H1 (cell line): Measurements from ENCODE around the gene RIMBP2. TPM values are rescaled to one million over a fixed set of nuclear protein-coding genes. Genes with fewer than 3 reads are reported as not detected.

Source experiments
- CTCF ChIA-PET: fragments of 300-600 bp; sonication (Branson Sonifier 250); formaldehyde crosslinking; loops from one replicate; lab custom pipeline; 2021; ENCODE audit not compliant: partially characterized antibody; lab: Charles Lee
- POLR2A ChIA-PET: fragments of 300-600 bp; sonication (Branson Sonifier 250); formaldehyde crosslinking; loops from one replicate; lab custom pipeline; 2021; ENCODE audit warnings: inconsistent platforms; ENCODE audit not compliant: partially characterized antibody; lab: Charles Lee
- DNase-seq, 2 experiments: peaks; one replicate each; pipeline versions ENCODE4 v3.0.0 to v3.0.0-alpha.2; 2010 to 2022; ENCODE audit warnings: low spot score in 2 of 2, low read depth in 1 of 2, mixed read lengths in 1 of 2
- FAIRE-seq: peaks from 2 replicates; lab custom pipeline; 2011; peaks lifted over from hg19 to GRCh38; lab: Jason Lieb, UNC
- H2AFZ ChIP-seq: 2 replicates; pipeline ENCODE4 v1.8.1; 2012; ENCODE audit warnings: low read length, inconsistent platforms
- H2AK5ac ChIP-seq: 2 replicates; pipeline ENCODE4 v1.6.1; 2013; ENCODE audit warnings: low read depth, low read length
- H2BK120ac ChIP-seq: replicated peaks from 2 replicates; pipeline ENCODE3; 2013; ENCODE audit warnings: low read depth, low read length, inconsistent platforms
- H2BK12ac ChIP-seq: 2 replicates; pipeline ENCODE4 v1.6.1; 2013; ENCODE audit warnings: low read depth, low read length
- H2BK15ac ChIP-seq: 2 replicates; pipeline ENCODE4 v1.6.1; 2013; ENCODE audit warnings: low read length
- H2BK20ac ChIP-seq: 2 replicates; pipeline ENCODE4 v1.6.1; 2013; ENCODE audit warnings: low read length
- H2BK5ac ChIP-seq: 2 replicates; pipeline ENCODE4 v1.6.1; 2013; ENCODE audit warnings: low read depth, low read length
- H3K14ac ChIP-seq: 2 replicates; pipeline ENCODE4 v1.6.1; 2013; ENCODE audit warnings: inconsistent platforms; ENCODE audit not compliant: insufficient read length
- H3K18ac ChIP-seq: 2 replicates; pipeline ENCODE4 v1.6.1; 2013; ENCODE audit warnings: low read length; ENCODE audit errors: extremely low read depth
- H3K23ac ChIP-seq: 2 replicates; pipeline ENCODE4 v1.6.1; 2013; ENCODE audit warnings: inconsistent platforms; ENCODE audit not compliant: insufficient read length
- H3K23me2 ChIP-seq: 2 replicates; pipeline ENCODE4 v1.6.1; 2013; ENCODE audit warnings: low read depth, low read length
- H3K27ac ChIP-seq: 2 replicates; pipeline ENCODE4 v1.6.1; 2011; ENCODE audit warnings: low read depth, low read length, inconsistent platforms
- H3K27me3 ChIP-seq, 4 experiments: replicated peaks in 1 of 4; 1 replicate in 1 of 4; 2 replicates in 3 of 4; pipeline versions ENCODE4 v1.6.1 to v1.8.1; 2011 to 2013; ENCODE audit warnings: low read length in 3 of 4, mild to moderate bottlenecking in 3 of 4, inconsistent platforms in 2 of 4, mixed read lengths in 2 of 4, moderate library complexity in 1 of 4; ENCODE audit not compliant: control insufficient read depth in 3 of 4, insufficient read depth in 3 of 4; ENCODE audit errors: extremely low read depth in 1 of 4
- H3K36me3 ChIP-seq, 4 experiments: 2 replicates each; pipeline versions ENCODE4 v1.6.1 to v1.8.1; 2011 to 2013; ENCODE audit warnings: mild to moderate bottlenecking in 4 of 4, low read length in 3 of 4, moderate library complexity in 2 of 4, control low read depth in 1 of 4, inconsistent platforms in 1 of 4; ENCODE audit not compliant: insufficient read depth in 4 of 4, control insufficient read depth in 2 of 4
- H3K4ac ChIP-seq: replicated peaks from 2 replicates; pipeline ENCODE3; 2013; ENCODE audit warnings: low read length, low read depth, mixed read lengths, inconsistent platforms; ENCODE audit not compliant: insufficient read length
- H3K4me1 ChIP-seq, 4 experiments: replicated peaks in 1 of 4; 1 replicate in 1 of 4; 2 replicates in 3 of 4; pipeline versions ENCODE4 v1.6.1 to v1.8.1; 2011 to 2013; ENCODE audit warnings: low read length in 3 of 4, inconsistent platforms in 2 of 4, mixed read lengths in 1 of 4; ENCODE audit not compliant: insufficient read depth in 4 of 4, control insufficient read depth in 3 of 4
- H3K4me2 ChIP-seq, 2 experiments: 2 replicates each; pipeline versions ENCODE4 v1.6.1 to v1.8.1; 2011 to 2013; ENCODE audit warnings: low read depth in 2 of 2, low read length in 2 of 2, control low read depth in 1 of 2, inconsistent platforms in 1 of 2, mild to moderate bottlenecking in 1 of 2; ENCODE audit not compliant: insufficient read depth in 1 of 2
- H3K4me3 ChIP-seq, 4 experiments: fragments of 200-600, 300-600 bp in 1 of 4; sonication (generic), shearing (Covaris generic), sonication (Bioruptor Twin) in 1 of 4; 2 replicates each; pipeline versions ENCODE4 v1.5.1 to v1.8.1; 2011 to 2016; ENCODE audit warnings: low read length in 4 of 4, low read depth in 3 of 4, control low read depth in 2 of 4, inconsistent platforms in 2 of 4, mild to moderate bottlenecking in 2 of 4, mixed read lengths in 1 of 4, moderate library complexity in 1 of 4; ENCODE audit not compliant: insufficient read depth in 2 of 4; ENCODE audit errors: extremely low read depth in 1 of 4
- H3K56ac ChIP-seq: replicated peaks from 2 replicates; pipeline ENCODE3; 2013; ENCODE audit warnings: low read depth, mild to moderate bottlenecking, mixed read lengths, low read length, inconsistent platforms; ENCODE audit not compliant: insufficient read length
- H3K79me1 ChIP-seq: 2 replicates; pipeline ENCODE4 v1.6.1; 2013; ENCODE audit warnings: low read depth, low read length, control low read depth
- H3K79me2 ChIP-seq, 2 experiments: 2 replicates each; pipeline versions ENCODE4 v1.6.1 to v1.8.1; 2012 to 2013; ENCODE audit warnings: low read length in 2 of 2, mild to moderate bottlenecking in 2 of 2, inconsistent platforms in 1 of 2; ENCODE audit not compliant: insufficient read depth in 2 of 2, control insufficient read depth in 1 of 2
- H3K9ac ChIP-seq, 4 experiments: replicated peaks in 1 of 4; 1 replicate in 1 of 4; 2 replicates in 3 of 4; pipeline versions ENCODE4 v1.6.1 to v1.8.1; 2011 to 2013; ENCODE audit warnings: low read depth in 3 of 4, low read length in 3 of 4, control low read depth in 2 of 4, mild to moderate bottlenecking in 2 of 4, moderate library complexity in 2 of 4, inconsistent platforms in 1 of 4; ENCODE audit errors: extremely low read depth in 1 of 4
- H3K9me3 ChIP-seq, 2 experiments: 2 replicates each; pipeline versions ENCODE4 v1.6.1 to v1.8.1; 2012 to 2013; ENCODE audit warnings: mild to moderate bottlenecking in 2 of 2, moderate library complexity in 2 of 2, control low read depth in 1 of 2, inconsistent platforms in 1 of 2, low read depth in 1 of 2, low read length in 1 of 2, mixed read lengths in 1 of 2; ENCODE audit not compliant: insufficient read depth in 2 of 2
- H4K20me1 ChIP-seq, 2 experiments: replicated peaks in 1 of 2; 2 replicates each; pipeline versions ENCODE3 to v1.8.1; 2011 to 2013; ENCODE audit warnings: inconsistent platforms in 2 of 2, low read length in 2 of 2, mild to moderate bottlenecking in 1 of 2; ENCODE audit not compliant: insufficient read depth in 2 of 2, control insufficient read depth in 1 of 2
- H4K5ac ChIP-seq: 2 replicates; pipeline ENCODE4 v1.6.1; 2013; ENCODE audit warnings: low read length, low read depth, mixed read lengths, inconsistent platforms; ENCODE audit not compliant: insufficient read length
- H4K8ac ChIP-seq: 2 replicates; pipeline ENCODE4 v1.8.0; 2013; ENCODE audit warnings: mild to moderate bottlenecking, moderate library complexity, low read length, inconsistent platforms; ENCODE audit not compliant: insufficient read depth; ENCODE audit errors: extremely low read depth
- H4K91ac ChIP-seq: replicated peaks from 2 replicates; pipeline ENCODE3; 2013; ENCODE audit warnings: low read length, mixed read lengths, inconsistent platforms; ENCODE audit not compliant: insufficient read length
- CBX8 ChIP-seq: fragments of 300-800, 300-1000 bp; sonication (generic); IDR thresholded peaks from 2 replicates; pipeline ENCODE4 v1.7.1; 2016; ENCODE audit warnings: low read depth, low read length, borderline replicate concordance
- SP4 ChIP-seq: IDR thresholded peaks from 2 replicates; pipeline ENCODE4 v1.6.1; 2012; ENCODE audit warnings: low read length, inconsistent platforms
- WGBS, 2 experiments: shearing (Covaris generic) in 1 of 2; methylation state at CpG; one replicate each; pipeline versions ENCODE4 v1.1.6 to v1.1.7; 2013 to 2015; ENCODE audit warnings: low lambda C conversion rate in 2 of 2, mixed read lengths in 2 of 2, inconsistent platforms in 1 of 2, low coverage in 1 of 2, missing lambda C conversion rate in 1 of 2; ENCODE audit not compliant: insufficient replicate concordance in 2 of 2, insufficient coverage in 1 of 2, insufficient read length in 1 of 2; ENCODE audit errors: extremely low coverage in 1 of 2, missing lambda C conversion rate in 1 of 2; 5-methylcytosine and 5-hydroxymethylcytosine counted together
- polyA plus RNA-seq, 7 experiments: library from polyadenylated mRNA; depleted of rRNA in 3 of 7; stranded (reverse) in 5 of 7; unstranded in 2 of 7; fragments of >200 nt in 5 of 7; fragments of 200-250 nt in 2 of 7; gene quantifications; 1 replicate in 5 of 7; 2 replicates in 1 of 7; 4 replicates in 1 of 7; pipeline versions ENCODE4 v1.2.1 to v1.2.3, GENCODE V29; 2011 to 2013; ENCODE audit warnings: missing spikeins in 2 of 7, mixed read lengths in 2 of 7
- total RNA-seq: library from RNA; stranded (reverse); fragmentation: NEBNext Ultra II Directional; extraction: Animal tissue kit (Norgen Biotek cat#: 25700); gene quantifications from 2 replicates; pipeline ENCODE4 v1.2.1, GENCODE V29; 2021

The RIMBP2 gene
- total and polyA plus RNA-seq, 2 of the 8 experiments (the other 6 are each of a cell fraction or from before 2014, with no cell fraction given): 0.18 to 0.65 TPM

- H3K79me1 ChIP-seq: no peaks in the 10 kb centered on the region
- H3K18ac ChIP-seq: no peak overlapping the region
- no peak for DNase-seq
- no peak overlapping the region for H3K9ac ChIP-seq
- H2BK20ac ChIP-seq: no peak overlapping the region
- no peaks in the 10 kb centered on the region for H3K27me3 ChIP-seq
- no peak overlapping the region for H2BK15ac ChIP-seq
- H3K79me2 ChIP-seq: no peaks in the 10 kb centered on the region
- no peak overlapping the region for H3K14ac ChIP-seq
- H2AFZ ChIP-seq: no peak overlapping the region
- H4K91ac ChIP-seq: no peak overlapping the region
- H3K4ac ChIP-seq: no peak overlapping the region
- H4K8ac ChIP-seq: no peak overlapping the region
- FAIRE-seq: no peak
- ChIA-PET POLR2A (no interaction called here), CTCF (interaction anchor here (1.2 kb wide), 1 partner anchor 79 kb away, joined by 3 read pairs; no protein-coding TSS in a partner anchor)
- TF ChIP-seq SP4 (no peak), CBX8 (no peak)
- H4K20me1 ChIP-seq: no peaks in the 10 kb centered on the region
- no peak overlapping the region for H2AK5ac ChIP-seq
- H2BK12ac ChIP-seq: no peak overlapping the region
- no peak overlapping the region for H3K4me3 ChIP-seq
- peaks cover 0 to 3% of the 10 kb centered on the region in 2 experiments; a peak in 2 of 4 replicates for H3K9me3 ChIP-seq
- WGBS, 2 experiments: 73% methylated on average over 3 of the region's 3 CpGs; no CpG with 5 or more reads in 1 of the 2 experiments
- no peaks in the 10 kb centered on the region for H3K23me2 ChIP-seq
- no peak overlapping the region for H3K4me2 ChIP-seq
- H3K23ac ChIP-seq: no peak overlapping the region
- no peaks in the 10 kb centered on the region; a peak in 2 of 7 replicates for H3K4me1 ChIP-seq
- no peak overlapping the region for H3K56ac ChIP-seq
- no peak overlapping the region for H2BK120ac ChIP-seq
- no peak overlapping the region for H2BK5ac ChIP-seq
- H3K27ac ChIP-seq: no peak overlapping the region
- H3K36me3 ChIP-seq: no peaks in the 10 kb centered on the region
- H4K5ac ChIP-seq: no peak overlapping the region
Measured at GRCh38 chr12:130520784-130521183, 195.3 kb downstream of the RIMBP2 start.
